ENCODE data around the gene RAB3GAP2.

Gene RAB3GAP2

GRCh38 chr1:220224611-220225124 is 47.6 kb downstream of the RAB3GAP2 start:
- TF ChIP-seq CTCF (IDR thresholded peaks at IDR 0.05), result no peak

DNA sequence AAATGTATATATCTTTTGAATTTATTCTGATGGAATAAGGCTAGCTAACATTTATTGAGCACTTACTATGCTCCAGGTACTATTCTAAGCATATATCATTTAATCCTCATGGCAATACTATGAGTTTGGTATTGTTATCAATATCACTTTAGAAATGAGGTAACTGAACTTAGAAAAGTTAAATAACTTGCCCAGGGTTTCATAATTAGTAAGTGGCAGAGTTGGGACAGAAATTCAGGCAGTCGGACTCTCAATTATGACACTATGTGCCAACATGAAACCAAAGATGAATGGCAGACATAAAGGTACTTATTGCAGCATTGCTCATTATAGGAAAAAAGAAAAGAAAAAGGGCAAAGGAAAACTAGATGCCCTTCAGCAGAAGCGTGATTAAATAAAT is 48.2 kb downstream of the RAB3GAP2 start:
- TF ChIP-seq CTCF (IDR thresholded peaks at IDR 0.05), result no peak

GRCh38 chr1:220222939-220223338 is 49.3 kb downstream of the RAB3GAP2 start:
- TF ChIP-seq CTCF (IDR thresholded peaks at IDR 0.05), result no peak

DNA sequence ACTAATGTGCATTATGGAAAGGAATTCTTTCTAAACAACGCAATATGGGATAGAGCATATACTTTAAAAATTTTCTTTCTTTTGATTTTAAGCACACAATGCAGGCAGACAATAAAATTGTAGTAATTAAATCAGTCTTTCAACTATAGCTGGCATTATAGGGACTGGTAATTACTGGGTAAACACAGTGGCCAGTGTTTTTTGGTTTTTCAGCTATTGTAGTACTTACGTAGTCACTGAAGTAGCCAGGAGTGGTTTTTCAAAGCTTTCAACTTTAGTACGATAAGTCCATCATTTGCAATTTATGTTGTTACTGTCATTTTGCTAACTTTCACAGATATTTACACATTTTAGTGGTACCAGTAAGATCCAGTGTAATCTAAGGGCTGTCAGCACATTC is 50.6 kb downstream of the RAB3GAP2 start:
- no peak for TF ChIP-seq CTCF (IDR thresholded peaks at IDR 0.05)

- TF ChIP-seq CTCF (IDR thresholded peaks at IDR 0.05), result no peak
These were observed 51.0 kb downstream of the RAB3GAP2 start for GRCh38 chr1:220221269-220221668.

- no peak for TF ChIP-seq CTCF (IDR thresholded peaks at IDR 0.05)
These were observed 52.2 kb downstream of the RAB3GAP2 start for GRCh38 chr1:220219865-220220698.

DNA sequence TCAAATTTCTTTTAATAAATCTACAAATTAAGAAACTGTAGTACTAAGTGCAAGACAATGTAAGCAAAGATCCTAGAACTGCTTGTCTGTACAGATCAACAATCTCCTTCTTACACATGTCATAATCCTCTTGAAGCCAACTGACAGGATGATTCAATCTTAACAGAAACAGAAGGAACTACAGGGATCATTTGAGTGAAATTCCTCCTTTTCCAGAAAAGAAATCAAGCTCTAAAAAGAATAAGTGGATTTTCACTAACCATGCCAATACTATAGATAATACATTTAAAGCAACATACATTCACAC is 53.2 kb downstream of the RAB3GAP2 start:
- no peak for TF ChIP-seq CTCF (IDR thresholded peaks at IDR 0.05)

Data from LNCAP (cell line).